ENCODE measurements around the gene TSC2.

The TSC2 gene

DNA sequence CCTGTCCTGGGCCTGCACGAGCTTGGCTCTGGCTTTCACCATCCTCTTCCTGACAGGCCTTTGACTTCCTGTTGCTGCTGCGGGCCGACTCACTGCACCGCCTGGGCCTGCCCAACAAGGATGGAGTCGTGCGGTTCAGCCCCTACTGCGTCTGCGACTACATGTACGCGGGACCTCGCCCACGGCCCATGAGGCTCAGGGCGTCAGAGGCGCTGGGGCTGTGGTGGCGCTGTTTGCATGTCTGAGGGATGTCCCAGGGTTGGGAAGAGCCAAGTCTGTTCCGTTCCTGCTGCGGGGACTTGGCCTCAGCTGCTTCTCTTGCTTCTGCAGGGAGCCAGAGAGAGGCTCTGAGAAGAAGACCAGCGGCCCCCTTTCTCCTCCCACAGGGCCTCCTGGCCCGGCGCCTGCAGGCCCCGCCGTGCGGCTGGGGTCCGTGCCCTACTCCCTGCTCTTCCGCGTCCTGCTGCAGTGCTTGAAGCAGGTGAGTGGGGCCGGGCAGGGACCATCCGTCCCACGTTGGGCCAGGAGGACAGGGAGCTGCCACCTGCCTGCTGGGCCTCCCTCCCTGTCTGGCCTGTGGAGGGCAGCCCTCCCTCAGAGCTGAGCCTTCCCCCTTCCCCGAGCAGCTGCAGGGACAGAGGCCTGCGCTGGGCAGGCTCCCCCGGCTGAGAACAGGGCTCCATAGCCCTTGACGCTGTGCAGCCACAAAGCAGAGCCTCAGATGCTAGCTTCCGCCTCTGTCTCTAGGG is 23.8 kb downstream of the TSC2 start:
- DNase-seq, result no peak

DNA sequence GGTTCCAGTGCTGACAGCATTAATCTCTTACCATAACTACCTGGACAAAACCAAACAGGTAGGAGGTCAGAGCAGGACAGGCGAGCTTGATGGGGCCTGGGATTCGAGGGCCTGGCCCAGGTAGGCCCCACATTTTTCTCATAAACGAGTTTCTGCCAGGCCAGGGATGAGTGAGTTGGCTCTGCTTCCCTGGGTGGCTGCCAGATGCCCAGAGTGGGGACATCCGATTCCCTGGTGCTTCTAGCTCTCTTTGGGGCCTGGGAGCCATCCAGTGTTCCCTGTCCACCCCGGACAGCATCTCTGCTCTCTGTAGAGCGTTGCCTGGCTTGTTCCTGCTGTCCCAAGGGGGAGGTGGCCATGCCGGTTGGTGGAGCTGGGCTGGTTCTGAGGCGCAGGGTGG is 25.1 kb downstream of the TSC2 start:
- DNase-seq, result no peak

GRCh38 chr16:2074071-2074470 is 26.3 kb downstream of the TSC2 start:
- no peak for DNase-seq

DNA sequence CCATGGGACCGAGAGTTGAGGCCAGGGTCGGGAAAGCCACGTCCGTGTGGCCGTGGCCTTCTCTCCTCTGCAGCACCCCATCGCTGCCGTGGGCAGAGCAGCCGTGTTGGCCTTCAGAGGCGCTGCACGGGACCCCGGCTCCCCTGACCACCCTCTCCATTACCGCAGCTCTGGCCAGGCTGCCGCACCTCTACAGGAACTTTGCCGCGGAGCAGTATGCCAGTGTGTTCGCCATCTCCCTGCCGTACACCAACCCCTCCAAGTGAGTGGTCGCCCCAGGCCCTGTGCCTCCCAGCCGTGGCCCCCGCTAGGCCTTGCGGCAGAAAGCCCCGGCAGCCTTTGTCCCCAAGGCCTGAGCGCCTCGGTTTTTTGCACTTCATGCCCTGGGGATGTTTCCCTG is 27.8 kb downstream of the TSC2 start:
- DNase-seq, result no peak

- no peak for DNase-seq
These were observed 28.5 kb downstream of the TSC2 start for GRCh38 chr16:2076072-2076865.

DNA sequence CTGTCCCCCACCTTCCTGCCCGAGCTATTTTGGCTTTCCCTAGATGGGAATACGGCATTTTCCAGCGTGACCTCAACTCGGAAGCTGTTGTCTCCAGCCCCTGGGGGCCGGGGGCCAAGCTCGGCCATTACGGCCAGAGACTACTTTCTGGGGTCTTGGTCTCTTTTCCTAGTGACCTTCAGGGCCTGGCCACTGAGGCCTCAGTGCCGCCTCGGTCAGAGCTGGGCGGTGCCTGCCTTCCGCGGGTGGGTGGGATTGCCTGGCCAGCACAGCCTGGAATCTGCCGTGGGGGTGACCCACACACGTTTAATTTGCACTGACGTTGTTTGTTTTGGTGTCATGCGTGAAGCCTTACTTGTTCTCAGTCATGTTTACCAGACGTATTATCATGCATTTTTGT is 29.2 kb downstream of the TSC2 start:
- DNase-seq, result no peak

GRCh38 chr16:2077696-2078095 is 29.9 kb downstream of the TSC2 start:
- no peak for DNase-seq

DNA sequence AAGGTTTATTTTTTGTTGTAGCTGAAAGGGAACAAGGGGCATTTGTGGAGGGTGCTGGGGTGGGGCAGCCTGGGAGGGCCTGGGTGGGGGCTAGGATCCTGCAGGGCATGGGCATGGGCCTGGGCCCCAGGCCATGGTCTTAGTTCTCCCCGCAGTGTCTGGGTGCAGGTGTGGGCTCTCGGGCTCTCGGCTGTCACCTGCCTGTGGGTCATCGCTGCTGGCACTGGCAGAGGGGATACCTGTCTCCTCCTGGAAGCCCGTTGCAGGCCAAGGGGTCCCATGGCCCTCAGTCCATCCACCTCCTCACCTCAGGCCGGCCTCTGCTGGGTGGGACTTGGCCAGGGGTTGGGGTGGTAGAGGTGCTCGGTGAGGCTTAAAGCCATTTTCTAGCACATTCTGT is 30.3 kb downstream of the TSC2 start:
- DNase-seq, result no peak

- DNase-seq, result no peak
These were observed 30.9 kb downstream of the TSC2 start for GRCh38 chr16:2078691-2079090.

GRCh38 chr16:2079311-2079800 is 31.6 kb downstream of the TSC2 start:
- no peak for DNase-seq

DNA sequence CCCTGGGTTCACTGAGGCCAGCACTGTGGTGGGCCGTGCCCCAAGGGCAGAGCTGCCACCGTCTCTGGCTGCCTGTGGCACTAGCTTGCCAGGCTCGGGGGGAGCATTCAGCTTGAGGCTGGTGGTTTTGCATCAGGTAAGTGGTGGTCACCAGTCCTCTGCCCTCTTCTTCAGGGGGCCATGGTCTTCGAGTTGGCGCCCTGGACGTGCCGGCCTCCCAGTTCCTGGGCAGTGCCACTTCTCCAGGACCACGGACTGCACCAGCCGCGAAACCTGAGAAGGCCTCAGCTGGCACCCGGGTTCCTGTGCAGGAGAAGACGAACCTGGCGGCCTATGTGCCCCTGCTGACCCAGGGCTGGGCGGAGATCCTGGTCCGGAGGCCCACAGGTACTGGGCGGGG is 32.2 kb downstream of the TSC2 start:
- no peak for DNase-seq

DNA sequence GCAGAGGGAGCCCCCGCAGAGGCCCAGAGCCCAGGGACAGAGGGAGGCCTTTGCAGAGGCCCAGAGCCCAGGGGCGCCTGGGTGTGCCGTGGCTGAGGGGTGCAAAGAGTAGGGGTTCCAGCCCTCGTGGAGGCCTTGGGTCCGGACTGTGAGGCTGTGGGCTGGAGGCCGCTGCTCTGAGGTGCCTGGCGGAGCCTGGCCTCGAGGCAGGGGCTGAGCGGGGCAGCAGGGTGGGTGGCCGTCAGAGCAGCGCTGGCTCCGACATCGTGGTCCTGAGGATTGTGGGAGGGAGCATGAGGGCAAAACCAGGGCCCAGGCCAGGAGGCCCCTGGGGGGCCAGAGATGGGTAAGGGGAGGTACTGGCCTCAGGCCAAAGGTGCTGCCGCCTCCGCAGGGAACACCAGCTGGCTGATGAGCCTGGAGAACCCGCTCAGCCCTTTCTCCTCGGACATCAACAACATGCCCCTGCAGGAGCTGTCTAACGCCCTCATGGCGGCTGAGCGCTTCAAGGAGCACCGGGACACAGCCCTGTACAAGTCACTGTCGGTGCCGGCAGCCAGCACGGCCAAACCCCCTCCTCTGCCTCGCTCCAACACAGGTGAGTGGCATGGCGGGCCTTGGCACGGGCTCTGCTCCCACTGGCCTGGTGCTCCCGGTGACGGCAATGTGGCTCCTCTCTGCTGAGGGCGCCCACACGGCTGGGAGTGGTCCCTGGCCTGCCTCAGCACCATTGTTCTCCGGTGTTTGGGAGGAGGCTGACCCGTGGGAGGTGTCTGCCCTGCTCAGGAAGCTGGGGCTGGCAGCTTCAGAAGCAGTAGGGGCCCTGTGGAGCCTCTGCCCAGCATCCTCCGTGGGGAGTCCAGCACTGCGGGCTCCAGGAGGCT is 33.7 kb downstream of the TSC2 start:
- DNase-seq, result no peak

- DNase-seq, result no peak
These were observed 34.6 kb downstream of the TSC2 start for GRCh38 chr16:2082171-2082982.

GRCh38 chr16:2082983-2083364 is 35.2 kb downstream of the TSC2 start:
- no peak for DNase-seq

DNA sequence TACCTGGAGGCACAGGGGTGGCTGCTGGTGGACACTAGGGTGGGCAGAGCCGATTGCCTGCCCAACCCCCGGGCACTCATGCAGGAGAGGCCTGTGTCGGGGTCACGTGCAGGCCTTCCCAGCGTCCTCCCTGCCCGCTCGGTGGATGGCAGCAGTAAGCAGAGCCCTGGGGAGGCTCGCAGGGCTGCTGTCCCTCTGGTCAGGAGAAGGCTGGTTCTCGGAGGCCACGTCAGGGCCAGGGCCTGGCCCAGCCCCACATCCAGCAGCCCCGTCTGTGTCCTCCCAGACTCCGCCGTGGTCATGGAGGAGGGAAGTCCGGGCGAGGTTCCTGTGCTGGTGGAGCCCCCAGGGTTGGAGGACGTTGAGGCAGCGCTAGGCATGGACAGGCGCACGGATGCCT is 35.6 kb downstream of the TSC2 start:
- no peak for DNase-seq

DNA sequence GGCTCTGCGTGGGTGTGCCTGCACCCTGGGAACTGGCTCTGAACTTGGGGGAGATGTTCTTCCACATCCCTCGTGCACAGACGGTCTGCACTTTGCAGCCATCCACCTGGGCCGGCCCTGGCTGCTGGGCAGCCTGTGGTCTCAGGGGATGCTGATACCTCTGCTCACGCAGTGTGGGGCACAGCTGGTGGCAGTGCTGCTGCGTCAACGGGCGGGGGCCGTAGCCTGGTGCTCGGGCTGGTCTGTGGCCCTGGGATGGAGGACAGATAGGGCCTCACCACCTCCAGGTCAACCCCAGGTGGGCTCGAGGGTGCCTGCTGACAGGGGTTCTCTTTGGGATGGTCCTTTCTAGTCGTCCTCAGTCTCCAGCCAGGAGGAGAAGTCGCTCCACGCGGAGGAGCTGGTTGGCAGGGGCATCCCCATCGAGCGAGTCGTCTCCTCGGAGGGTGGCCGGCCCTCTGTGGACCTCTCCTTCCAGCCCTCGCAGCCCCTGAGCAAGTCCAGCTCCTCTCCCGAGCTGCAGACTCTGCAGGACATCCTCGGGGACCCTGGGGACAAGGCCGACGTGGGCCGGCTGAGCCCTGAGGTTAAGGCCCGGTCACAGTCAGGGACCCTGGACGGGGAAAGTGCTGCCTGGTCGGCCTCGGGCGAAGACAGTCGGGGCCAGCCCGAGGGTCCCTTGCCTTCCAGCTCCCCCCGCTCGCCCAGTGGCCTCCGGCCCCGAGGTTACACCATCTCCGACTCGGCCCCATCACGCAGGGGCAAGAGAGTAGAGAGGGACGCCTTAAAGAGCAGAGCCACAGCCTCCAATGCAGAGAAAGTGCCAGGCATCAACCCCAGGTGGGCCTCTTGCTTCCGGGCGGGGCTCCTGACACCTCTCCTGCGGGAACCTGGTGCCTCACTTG is 36.3 kb downstream of the TSC2 start:
- DNase-seq, result no peak

DNA sequence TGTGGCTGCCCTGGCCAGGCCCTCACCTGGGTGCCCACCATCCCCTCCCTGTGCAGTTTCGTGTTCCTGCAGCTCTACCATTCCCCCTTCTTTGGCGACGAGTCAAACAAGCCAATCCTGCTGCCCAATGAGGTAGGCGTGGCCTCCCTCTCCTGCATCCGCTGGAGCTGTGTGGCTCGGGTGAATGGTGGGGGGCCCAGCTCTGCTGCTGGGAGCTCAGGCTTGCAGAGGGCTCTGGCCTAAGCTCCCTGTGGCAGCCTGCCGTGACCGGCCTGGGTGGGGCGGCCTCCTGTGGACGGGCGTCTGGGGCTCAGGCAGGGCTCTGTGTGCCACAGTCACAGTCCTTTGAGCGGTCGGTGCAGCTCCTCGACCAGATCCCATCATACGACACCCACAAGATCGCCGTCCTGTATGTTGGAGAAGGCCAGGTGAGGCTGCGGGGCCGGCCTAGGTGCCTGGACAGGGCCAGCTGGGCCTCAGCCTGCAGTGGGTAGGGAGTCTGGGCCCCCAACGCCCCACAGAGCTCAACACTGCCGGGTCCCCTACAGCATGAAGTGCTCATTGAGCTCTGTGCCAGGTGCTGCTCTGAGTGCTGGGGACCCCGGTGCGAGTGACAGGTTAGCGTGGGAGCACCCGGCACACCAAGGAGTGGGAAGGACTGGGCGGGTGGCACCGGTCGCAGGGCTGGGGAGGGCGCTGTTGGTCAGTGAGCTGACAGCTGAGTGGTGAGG is 37.3 kb downstream of the TSC2 start:
- no peak for DNase-seq

DNA sequence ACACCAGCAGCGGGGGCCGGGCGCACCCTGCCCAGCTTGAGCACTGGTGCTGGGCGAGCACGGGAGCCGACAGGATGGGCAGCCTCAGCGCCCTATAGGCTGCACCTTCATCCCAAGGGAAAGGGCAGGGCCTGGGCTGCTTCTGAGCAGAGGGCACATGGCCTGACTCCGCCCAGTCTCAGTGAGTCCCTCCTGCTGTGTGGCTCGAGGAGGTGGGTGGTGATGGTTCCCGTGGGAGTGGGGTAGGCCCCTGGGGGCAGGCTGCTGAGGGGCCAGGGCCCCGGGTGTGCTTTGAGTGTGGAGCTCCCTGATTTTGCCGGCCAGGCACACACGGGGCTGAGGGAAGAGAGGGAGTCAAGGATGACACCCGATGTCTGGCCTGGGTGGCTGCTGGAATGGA is 37.9 kb downstream of the TSC2 start:
- DNase-seq, result no peak

GRCh38 chr16:2086106-2086742 is 38.4 kb downstream of the TSC2 start:
- no peak for DNase-seq

Data from activated naive CD4-positive, alpha-beta T cell (primary cell).